Fibroblast of villous mesenchyme (primary cell): ENCODE measurements around the gene SLX4IP. TPM values are rescaled to one million over a fixed set of nuclear protein-coding genes. Genes with fewer than 3 reads are reported as not detected.

Experiments
- DNase-seq: peaks from one replicate; pipeline ENCODE4 v3.0.0-alpha.2; 2010; ENCODE audit warnings: low read depth
- H3K4me3 ChIP-seq: 2 replicates; pipeline ENCODE4 v1.5.1; 2011; ENCODE audit warnings: low read depth, mild to moderate bottlenecking, low read length
- CTCF ChIP-seq: IDR thresholded peaks from 2 replicates; pipeline ENCODE4 v1.5.1; 2012; ENCODE audit warnings: low read depth, mild to moderate bottlenecking, low read length; ENCODE audit not compliant: insufficient read depth
- total RNA-seq: library from RNA; depleted of rRNA; stranded (reverse); fragments of >200 nt; gene quantifications from 2 replicates; pipeline ENCODE4 v1.2.3, GENCODE V29; 2012

The SLX4IP gene
- total RNA-seq, 1 donor, result 5.6 TPM

- no peak for TF ChIP-seq CTCF
- peak; percentile 42 for DNase-seq
- H3K4me3 ChIP-seq, result no peak overlapping the region
These were observed 52.3 kb downstream of the SLX4IP start for GRCh38 chr20:10487142-10488136.

GRCh38 chr20:10488534-10488933 is 53.4 kb downstream of the SLX4IP start:
- no peak overlapping the region for H3K4me3 ChIP-seq
- DNase-seq, result no peak
- TF ChIP-seq CTCF, result no peak

GRCh38 chr20:10489853-10490252 is 54.7 kb downstream of the SLX4IP start:
- no peak overlapping the region for H3K4me3 ChIP-seq
- DNase-seq, result no peak
- TF ChIP-seq CTCF, result no peak

- no peak overlapping the region for H3K4me3 ChIP-seq
- no peak for DNase-seq
- no peak for TF ChIP-seq CTCF
These were observed 55.2 kb downstream of the SLX4IP start for GRCh38 chr20:10490257-10490656.

GRCh38 chr20:10490706-10491105 is 55.6 kb downstream of the SLX4IP start:
- no peak for DNase-seq
- no peak for TF ChIP-seq CTCF
- no peak overlapping the region for H3K4me3 ChIP-seq

- peak; percentile 78 for DNase-seq
- no peak overlapping the region for H3K4me3 ChIP-seq
- no peak for TF ChIP-seq CTCF
These were observed 57.0 kb downstream of the SLX4IP start for GRCh38 chr20:10492065-10492464.
